ENCODE data around the gene IL15RA. TPM values are rescaled to one million over a fixed set of nuclear protein-coding genes. Genes with fewer than 3 reads are reported as not detected.

IL15RA gene
- total RNA-seq, 2 experiments from 2014 or later = 20.1 to 20.2 TPM

DNA sequence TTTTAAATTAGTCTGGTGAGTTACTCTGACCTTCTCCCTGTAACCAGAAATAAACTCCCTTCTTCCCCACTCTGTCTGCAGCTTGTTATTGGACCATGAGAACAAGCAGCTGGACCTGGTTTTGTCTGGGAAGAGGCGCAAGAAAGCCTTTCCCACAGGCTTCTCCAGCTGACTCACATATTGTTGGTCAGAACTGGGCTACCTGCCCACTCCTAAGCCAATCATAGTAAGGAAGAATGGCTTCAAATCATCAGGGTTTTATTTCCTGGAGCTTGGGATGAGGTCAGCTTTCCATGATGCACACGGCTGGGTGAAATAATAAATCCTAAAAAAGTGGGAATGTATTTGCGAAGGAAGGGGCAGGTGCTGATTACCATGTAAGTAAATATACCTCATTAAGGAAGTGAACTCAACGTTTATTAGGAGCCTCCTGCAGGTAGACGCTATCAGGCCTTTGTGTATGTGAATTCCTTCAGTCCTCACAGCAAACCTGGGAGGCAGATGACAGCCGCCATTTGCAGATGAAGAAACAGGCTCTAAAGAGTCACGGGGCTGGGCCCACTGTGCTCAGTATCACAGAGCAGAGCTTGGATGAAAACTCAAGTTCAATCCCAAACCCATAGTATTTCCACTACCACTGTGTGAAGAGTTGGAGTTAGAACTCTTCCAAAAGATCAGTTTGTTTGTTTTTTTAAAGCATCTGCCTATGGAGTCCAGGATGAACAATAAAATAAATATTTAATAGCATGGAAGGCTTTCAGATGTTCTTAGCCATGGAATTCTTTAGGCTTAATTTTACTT is 32.8 kb downstream of the IL15RA start:
- Mint-ChIP-seq H3K27me3 (no peaks in the 10 kb centered on the region), H3K36me3 (no peaks in the 10 kb centered on the region), H3K9me3 (no peaks in the 10 kb centered on the region), H3K4me3 (no peak overlapping the region), H3K4me1 (ENCODE audit: low read depth) (peaks cover 7% of the 10 kb centered on the region), H3K27ac (no peak overlapping the region)
- intact Hi-C loops (cut with micrococcal nuclease) = no loop called here
- no peak for DNase-seq
- ChIA-PET CTCF (no interaction called here), POLR2A (no interaction called here)

DNA sequence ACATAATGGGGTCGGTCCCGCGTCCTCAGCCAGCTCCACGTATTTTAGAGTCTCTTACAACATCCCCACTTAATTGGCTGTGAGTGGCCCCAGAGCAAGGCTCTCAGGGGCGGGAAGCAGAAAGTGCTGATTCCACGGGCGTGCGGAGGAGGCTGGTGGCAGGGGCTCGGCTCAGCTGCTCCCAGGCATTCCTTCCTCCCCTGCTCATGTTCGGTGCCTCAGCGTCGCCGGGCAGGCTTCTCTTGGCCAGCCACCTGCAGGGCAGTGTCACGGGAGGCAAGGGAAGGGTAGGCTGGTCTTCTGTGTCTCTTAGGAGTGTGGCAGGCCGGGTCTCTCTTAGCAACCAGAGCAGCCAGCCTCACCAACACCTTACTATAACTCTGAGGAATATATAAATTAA is 33.8 kb downstream of the IL15RA start:
- ChIA-PET CTCF (no interaction called here), POLR2A (no interaction called here)
- Mint-ChIP-seq H3K4me3 (no peak overlapping the region), H3K9me3 (no peaks in the 10 kb centered on the region), H3K27me3 (no peaks in the 10 kb centered on the region), H3K4me1 (ENCODE audit: low read depth) (peaks cover 7% of the 10 kb centered on the region), H3K27ac (no peak overlapping the region), H3K36me3 (no peaks in the 10 kb centered on the region)
- DNase-seq = no peak
- intact Hi-C loops (cut with micrococcal nuclease) = no loop called here

DNA sequence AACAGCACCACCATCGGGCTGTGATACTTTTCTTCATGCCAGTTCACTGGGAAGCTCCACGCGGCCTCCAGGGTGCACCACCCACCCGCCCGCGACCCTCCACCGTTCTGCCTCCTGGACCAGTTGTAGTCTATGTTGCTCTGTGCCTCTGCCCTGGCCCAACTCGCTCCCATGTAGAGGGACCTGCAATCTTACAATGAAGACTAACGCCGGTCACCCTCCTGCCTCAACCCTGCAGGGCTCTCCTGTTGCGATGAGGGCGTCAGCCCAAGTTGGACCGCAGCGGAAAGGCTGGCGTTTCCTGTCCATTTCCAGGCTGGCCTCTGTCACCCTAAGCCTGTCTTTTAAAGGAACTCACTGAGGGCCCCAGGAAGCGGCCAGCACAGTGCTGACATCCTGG is 34.9 kb downstream of the IL15RA start:
- peaks cover 2% of the 10 kb centered on the region for H3K36me3 Mint-ChIP-seq
- H3K4me1 Mint-ChIP-seq (ENCODE audit: low read depth) = peaks cover 7% of the 10 kb centered on the region
- intact Hi-C loops (cut with micrococcal nuclease) = no loop called here

DNA sequence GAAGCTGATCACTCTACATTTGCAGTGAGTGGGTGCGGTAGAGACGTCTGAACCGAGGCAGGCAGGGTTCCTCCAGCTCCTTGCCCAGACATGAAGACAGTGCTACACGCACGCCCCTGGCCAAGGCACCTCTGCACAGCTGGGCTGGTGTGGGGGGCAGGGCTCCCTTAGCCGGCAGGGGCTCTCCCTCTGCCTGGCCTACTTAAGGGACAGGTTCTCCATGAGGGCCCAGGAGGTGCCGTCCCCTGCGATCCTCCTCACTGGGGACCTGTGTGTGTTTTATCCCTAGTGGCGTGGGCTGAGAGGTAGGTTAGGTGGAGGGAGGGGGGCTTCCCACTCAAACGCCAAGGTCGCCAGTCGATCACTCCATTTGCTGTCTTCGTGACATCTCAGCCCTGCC is 35.3 kb downstream of the IL15RA start:
- Mint-ChIP-seq H3K27me3 (no peaks in the 10 kb centered on the region), H3K27ac (no peak overlapping the region), H3K4me1 (ENCODE audit: low read depth) (peaks cover 7% of the 10 kb centered on the region), H3K4me3 (no peak overlapping the region), H3K9me3 (no peaks in the 10 kb centered on the region), H3K36me3 (peaks cover 3% of the 10 kb centered on the region)
- intact Hi-C loops (cut with micrococcal nuclease) = no loop called here
- DNase-seq = no peak
- CTCF ChIA-PET = no interaction called here
- POLR2A ChIA-PET = no interaction called here

More for the DNA sequence above, 34.9 kb downstream of the IL15RA start:
- POLR2A ChIA-PET = no interaction called here
- no peak for DNase-seq
- CTCF ChIA-PET = no interaction called here
- Mint-ChIP-seq H3K9me3 (no peaks in the 10 kb centered on the region), H3K27me3 (no peaks in the 10 kb centered on the region), H3K27ac (no peak overlapping the region), H3K4me3 (no peak overlapping the region)

DNA sequence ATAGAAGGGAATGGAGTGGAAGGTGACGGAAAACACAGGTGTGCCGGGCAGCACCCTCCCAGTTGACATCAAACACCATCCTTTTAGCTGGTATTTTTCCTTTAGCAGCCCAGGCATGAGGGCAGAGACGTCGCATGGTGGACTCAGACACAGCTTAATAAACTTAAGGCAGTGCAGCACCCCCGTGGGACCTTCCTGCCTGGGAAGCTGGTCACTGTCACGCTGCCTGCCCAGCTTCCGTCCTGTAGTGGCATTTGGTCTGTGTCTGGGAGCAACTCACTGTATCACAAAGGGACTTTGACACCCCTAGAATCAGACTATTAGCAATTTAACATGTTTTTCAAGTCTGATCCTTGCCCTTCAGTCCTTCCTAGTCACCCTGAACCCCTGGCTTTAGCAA is 35.8 kb downstream of the IL15RA start:
- CTCF ChIA-PET = no interaction called here
- no peak overlapping the region for H3K4me3 Mint-ChIP-seq
- no peaks in the 10 kb centered on the region for H3K9me3 Mint-ChIP-seq
- H3K27ac Mint-ChIP-seq = no peak overlapping the region
- H3K36me3 Mint-ChIP-seq = peaks cover 4% of the 10 kb centered on the region
- no peak for DNase-seq
- POLR2A ChIA-PET = no interaction called here
- H3K4me1 Mint-ChIP-seq (ENCODE audit: low read depth) = peaks cover 7% of the 10 kb centered on the region
- intact Hi-C loops (cut with micrococcal nuclease) = no loop called here
- H3K27me3 Mint-ChIP-seq = no peaks in the 10 kb centered on the region

DNA sequence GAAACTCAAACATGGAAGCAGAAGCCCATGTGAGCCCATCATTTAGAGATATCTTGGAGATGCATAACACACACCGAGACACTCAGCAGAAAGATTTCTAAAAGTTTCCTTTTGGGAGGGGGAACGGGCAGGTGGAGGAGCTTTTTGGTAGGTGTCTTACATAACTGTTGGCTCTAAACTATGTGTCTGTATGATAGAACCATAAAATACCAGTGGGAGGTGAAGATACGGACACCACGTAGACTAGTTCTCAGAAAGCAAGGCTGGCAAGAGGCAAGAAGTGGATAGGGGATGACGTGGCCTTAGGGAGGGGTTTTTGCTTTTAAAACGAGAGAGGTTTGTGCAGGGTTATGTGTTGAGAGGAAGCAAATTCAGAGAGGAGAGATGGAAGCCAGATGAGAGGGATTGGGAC is 36.5 kb downstream of the IL15RA start:
- H3K27me3 Mint-ChIP-seq = no peaks in the 10 kb centered on the region
- H3K4me3 Mint-ChIP-seq = no peak overlapping the region
- H3K27ac Mint-ChIP-seq = no peak overlapping the region
- peaks cover 8% of the 10 kb centered on the region for H3K36me3 Mint-ChIP-seq
- ChIA-PET CTCF (no interaction called here), POLR2A (no interaction called here)
- intact Hi-C loops (cut with micrococcal nuclease) = no loop called here
- DNase-seq = no peak
- no peaks in the 10 kb centered on the region for H3K9me3 Mint-ChIP-seq
- peaks cover 2% of the 10 kb centered on the region for H3K4me1 Mint-ChIP-seq (ENCODE audit: low read depth)

DNA sequence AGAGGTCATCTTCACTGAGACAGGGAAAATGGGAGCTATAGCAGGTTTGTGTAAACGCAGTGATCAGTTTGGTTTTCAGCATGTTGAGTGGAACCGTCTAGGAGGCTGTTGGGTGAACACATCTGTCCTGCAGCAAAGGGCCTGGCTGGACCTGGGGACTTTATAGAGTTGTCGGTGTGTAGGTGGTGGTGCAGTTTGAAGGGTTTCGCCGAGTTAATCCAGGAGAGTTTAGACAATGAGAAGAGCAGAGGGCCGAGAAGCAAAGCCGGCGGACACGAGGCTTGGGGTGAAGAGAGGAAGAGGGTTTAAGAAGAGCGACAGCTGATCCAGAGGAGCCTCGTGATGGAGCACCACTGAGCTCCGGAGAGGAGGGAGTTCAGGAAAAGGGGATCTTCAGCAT is 39.1 kb downstream of the IL15RA start:
- ChIA-PET POLR2A (no interaction called here), CTCF (no interaction called here)
- Mint-ChIP-seq H3K27me3 (no peaks in the 10 kb centered on the region), H3K36me3 (peaks cover 11% of the 10 kb centered on the region), H3K27ac (no peak overlapping the region), H3K9me3 (no peaks in the 10 kb centered on the region), H3K4me3 (no peak overlapping the region), H3K4me1 (ENCODE audit: low read depth) (no peaks in the 10 kb centered on the region)
- DNase-seq = no peak
- intact Hi-C loops (cut with micrococcal nuclease) = no loop called here

DNA sequence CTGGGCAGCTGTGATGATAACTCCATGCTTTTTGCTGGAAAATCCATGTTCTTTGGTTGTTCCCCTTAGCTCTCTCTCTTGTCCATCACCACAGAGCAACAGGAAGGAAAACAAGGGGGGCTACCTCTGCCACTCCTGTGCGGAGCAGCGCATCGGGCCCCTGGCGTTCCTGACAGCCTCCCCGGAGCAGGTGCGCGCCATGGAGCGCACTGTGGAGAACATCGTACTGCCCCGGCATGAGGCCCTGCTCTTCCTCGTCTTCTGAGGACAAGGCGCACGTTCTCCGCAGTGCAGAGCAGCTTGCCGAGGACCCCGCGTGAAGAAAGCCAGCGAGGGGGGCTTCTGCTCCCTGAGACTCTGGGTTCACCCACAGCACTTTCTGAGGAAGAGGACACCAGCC is 40.3 kb downstream of the IL15RA start:
- Mint-ChIP-seq H3K4me1 (ENCODE audit: low read depth) (no peaks in the 10 kb centered on the region), H3K36me3 (peaks cover 15% of the 10 kb centered on the region), H3K4me3 (no peak overlapping the region), H3K9me3 (no peaks in the 10 kb centered on the region), H3K27me3 (no peaks in the 10 kb centered on the region), H3K27ac (no peak overlapping the region)
- no peak for DNase-seq
- intact Hi-C loops (cut with micrococcal nuclease) = no loop called here
- POLR2A ChIA-PET = no interaction called here
- CTCF ChIA-PET = no interaction called here

DNA sequence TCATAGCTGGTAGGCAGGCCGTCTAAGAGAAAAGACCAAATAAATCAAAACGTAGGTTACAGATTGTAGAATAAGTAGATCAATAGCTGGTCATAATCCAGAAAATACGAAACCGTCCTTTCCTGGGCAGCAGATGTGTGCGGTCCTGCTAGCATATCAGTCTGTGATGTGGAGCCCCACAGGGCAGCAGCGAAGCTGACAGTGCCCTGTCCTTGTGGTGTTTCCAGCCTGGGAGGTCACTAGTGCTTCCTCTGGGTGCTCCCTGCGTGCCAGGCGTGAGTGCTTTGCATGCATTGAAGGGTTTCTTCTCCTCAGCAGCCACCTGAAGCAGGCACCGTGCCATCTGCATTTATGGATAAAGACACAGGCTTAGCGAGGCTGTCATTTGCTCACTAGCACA is 41.7 kb downstream of the IL15RA start:
- H3K9me3 Mint-ChIP-seq = no peaks in the 10 kb centered on the region
- ChIA-PET POLR2A (no interaction called here), CTCF (no interaction called here)
- intact Hi-C loops (cut with micrococcal nuclease) = no loop called here
- no peak overlapping the region for H3K27ac Mint-ChIP-seq
- DNase-seq = no peak
- H3K4me3 Mint-ChIP-seq = no peak overlapping the region
- no peaks in the 10 kb centered on the region for H3K4me1 Mint-ChIP-seq (ENCODE audit: low read depth)
- no peaks in the 10 kb centered on the region for H3K27me3 Mint-ChIP-seq
- H3K36me3 Mint-ChIP-seq = peaks cover 20% of the 10 kb centered on the region

DNA sequence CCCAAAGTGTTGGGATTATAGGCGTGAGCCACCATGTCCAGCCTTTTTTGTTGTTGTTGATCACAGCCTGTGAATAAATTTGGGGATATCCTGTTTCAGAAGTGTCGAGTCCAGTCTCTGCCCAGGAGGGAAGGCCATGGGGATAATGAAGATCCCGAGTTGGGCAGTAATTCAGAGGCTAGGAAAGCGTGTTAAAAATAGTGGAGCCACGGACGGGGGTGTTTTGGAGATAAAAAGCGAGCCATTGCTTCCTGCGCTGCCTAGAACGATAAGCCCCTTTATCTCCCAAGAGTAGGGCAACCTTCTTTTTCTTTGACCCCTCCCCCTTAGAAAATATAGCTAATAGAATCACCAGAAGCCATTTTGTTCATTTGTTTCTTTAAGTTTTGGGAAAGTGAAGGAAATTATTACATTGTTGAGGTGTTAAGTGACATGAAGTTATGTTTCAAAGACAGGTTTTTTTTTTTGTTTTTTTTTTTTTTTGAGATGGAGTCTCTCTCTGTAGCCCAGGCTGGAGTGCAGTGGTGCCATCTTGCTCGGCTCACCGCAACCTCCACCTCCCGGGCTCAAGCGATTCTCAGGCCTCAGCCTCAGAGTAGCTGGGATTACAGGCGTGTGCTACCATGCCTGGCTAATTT is 43.3 kb downstream of the IL15RA start:
- Mint-ChIP-seq H3K27me3 (no peaks in the 10 kb centered on the region), H3K4me1 (ENCODE audit: low read depth) (no peaks in the 10 kb centered on the region), H3K4me3 (no peak overlapping the region), H3K36me3 (peaks cover 28% of the 10 kb centered on the region), H3K9me3 (no peaks in the 10 kb centered on the region), H3K27ac (no peak overlapping the region)
- intact Hi-C loops (cut with micrococcal nuclease) = no loop called here
- POLR2A ChIA-PET = no interaction called here
- CTCF ChIA-PET = no interaction called here
- no peak for DNase-seq

DNA sequence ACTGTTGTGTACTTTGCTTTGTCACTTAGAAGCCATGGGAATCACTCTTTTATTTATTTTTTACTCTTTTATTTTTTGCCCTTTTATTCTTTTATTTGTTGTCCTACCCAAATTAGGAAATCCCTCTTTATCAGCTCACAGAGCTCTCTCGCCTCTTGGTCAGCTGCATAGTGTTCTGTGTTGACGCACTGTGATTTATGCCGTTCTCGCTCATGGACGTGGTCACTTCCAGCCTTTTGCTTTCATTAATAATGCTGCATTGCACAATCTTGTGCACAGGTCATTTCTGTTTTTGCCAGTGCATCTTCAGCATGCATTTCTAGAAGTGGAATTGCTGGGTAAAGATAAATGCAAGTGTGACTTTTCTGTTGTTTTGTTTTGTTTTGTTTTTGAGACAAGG is 45.0 kb downstream of the IL15RA start:
- ChIA-PET CTCF (no interaction called here), POLR2A (no interaction called here)
- Mint-ChIP-seq H3K9me3 (no peaks in the 10 kb centered on the region), H3K27me3 (no peaks in the 10 kb centered on the region), H3K4me1 (ENCODE audit: low read depth) (no peaks in the 10 kb centered on the region), H3K36me3 (peaks cover 35% of the 10 kb centered on the region), H3K4me3 (no peak overlapping the region), H3K27ac (no peak overlapping the region)
- no peak for DNase-seq
- intact Hi-C loops (cut with micrococcal nuclease) = no loop called here

DNA sequence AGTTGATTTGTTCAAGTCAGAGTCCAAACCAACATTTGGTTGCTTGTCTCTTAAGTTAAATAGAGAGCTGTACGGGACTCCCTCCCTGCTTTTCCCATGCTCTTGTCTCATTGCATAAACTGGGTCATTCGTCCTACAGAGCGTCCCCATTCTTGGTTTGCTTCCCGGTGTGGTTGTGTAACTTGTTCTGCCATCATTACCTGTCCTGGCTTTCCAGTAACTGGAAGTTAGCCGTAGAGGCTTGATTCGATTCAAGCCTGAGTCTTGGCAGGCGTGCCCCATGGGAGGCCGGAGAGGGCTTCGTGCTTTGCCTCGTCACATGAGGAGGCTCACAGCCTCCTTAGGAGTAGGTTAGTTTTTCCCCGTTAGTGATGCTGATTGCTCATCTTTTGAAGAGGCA is 47.1 kb downstream of the IL15RA start:
- ChIA-PET CTCF (no interaction called here), POLR2A (no interaction called here)
- DNase-seq = no peak
- H3K27ac Mint-ChIP-seq = no peak overlapping the region
- peaks cover 34% of the 10 kb centered on the region for H3K36me3 Mint-ChIP-seq
- no peaks in the 10 kb centered on the region for H3K4me1 Mint-ChIP-seq (ENCODE audit: low read depth)
- no peaks in the 10 kb centered on the region for H3K27me3 Mint-ChIP-seq
- H3K4me3 Mint-ChIP-seq = no peak overlapping the region
- intact Hi-C loops (cut with micrococcal nuclease) = no loop called here
- no peaks in the 10 kb centered on the region for H3K9me3 Mint-ChIP-seq

DNA sequence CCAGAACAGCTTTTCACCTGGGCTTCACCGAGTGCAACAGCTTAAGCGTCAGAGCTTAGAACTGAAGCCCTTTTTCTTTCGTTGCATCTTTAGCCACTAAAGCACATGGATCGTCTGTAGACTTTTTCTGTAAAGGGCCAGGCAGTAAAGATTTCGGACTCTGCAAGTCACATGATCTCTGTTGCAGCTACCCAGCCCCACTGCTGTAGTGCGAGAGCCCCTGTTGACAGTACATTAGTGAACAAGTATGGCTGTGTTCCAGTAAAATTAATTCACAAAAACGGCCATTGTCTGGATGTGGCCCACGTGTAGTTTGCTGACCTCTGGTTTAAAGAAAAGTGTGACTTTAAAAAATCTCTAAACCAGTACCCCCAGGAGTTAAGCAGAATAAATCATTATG is 47.9 kb downstream of the IL15RA start:
- Mint-ChIP-seq H3K4me3 (no peak overlapping the region), H3K27ac (no peak overlapping the region), H3K4me1 (ENCODE audit: low read depth) (no peaks in the 10 kb centered on the region), H3K36me3 (peaks cover 37% of the 10 kb centered on the region), H3K27me3 (no peaks in the 10 kb centered on the region), H3K9me3 (no peaks in the 10 kb centered on the region)
- intact Hi-C loops (cut with micrococcal nuclease) = no loop called here
- ChIA-PET POLR2A (no interaction called here), CTCF (interaction anchor here (1.2 kb wide), 1 partner anchor 153 kb away, joined by 3 read pairs; no protein-coding TSS in a partner anchor)
- DNase-seq = no peak

Data from activated CD4-positive, alpha-beta memory T cell treated with anti-CD3 and anti-CD28 coated beads for 36 hours (primary cell).